Liver (tissue), 9 donors: ENCODE data around the gene NTF3. TPM values are rescaled to one million over a fixed set of nuclear protein-coding genes. Genes with fewer than 3 reads are reported as not detected.

Experiments
- DNase-seq: peaks from one replicate; pipeline ENCODE4 v3.0.0-alpha.2; 2017; ENCODE audit warnings: low spot score
- H3K27ac ChIP-seq, 2 donors: one replicate each; pipeline ENCODE4 v1.7.0; 2013; ENCODE audit warnings: inconsistent platforms in 2 of 2, low read length in 2 of 2, control low read depth in 1 of 2, low read depth in 1 of 2, mild to moderate bottlenecking in 1 of 2
- H3K27me3 ChIP-seq, 4 donors: one replicate each; pipeline versions ENCODE4 v1.6.1 to v1.7.0; 2013; ENCODE audit warnings: low read length in 3 of 4, inconsistent platforms in 1 of 4, mild to moderate bottlenecking in 1 of 4, moderate library complexity in 1 of 4; ENCODE audit not compliant: control insufficient read depth in 4 of 4, insufficient read depth in 4 of 4
- H3K36me3 ChIP-seq, 4 donors: one replicate each; pipeline versions ENCODE4 v1.6.1 to v1.7.0; 2013; ENCODE audit warnings: low read length in 3 of 4, mild to moderate bottlenecking in 3 of 4, low read depth in 1 of 4, moderate library complexity in 1 of 4; ENCODE audit not compliant: control insufficient read depth in 4 of 4, insufficient read depth in 3 of 4
- H3K4me1 ChIP-seq, 4 donors: one replicate each; pipeline versions ENCODE4 v1.6.1 to v1.7.0; 2013; ENCODE audit warnings: low read length in 3 of 4, mild to moderate bottlenecking in 3 of 4, moderate library complexity in 1 of 4; ENCODE audit not compliant: control insufficient read depth in 4 of 4, insufficient read depth in 4 of 4
- H3K4me3 ChIP-seq, 3 donors: one replicate each; pipeline versions ENCODE4 v1.6.1 to v1.7.0; 2013; ENCODE audit warnings: low read length in 3 of 3, control low read depth in 1 of 3, low read depth in 1 of 3, mild to moderate bottlenecking in 1 of 3
- H3K9ac ChIP-seq, 2 donors: one replicate each; pipeline ENCODE4 v1.7.0; 2013; ENCODE audit warnings: low read length in 2 of 2, mild to moderate bottlenecking in 2 of 2, moderate library complexity in 2 of 2, control low read depth in 1 of 2, low read depth in 1 of 2
- H3K9me3 ChIP-seq, 4 donors: one replicate each; pipeline versions ENCODE4 v1.6.1 to v1.7.0; 2013; ENCODE audit warnings: low read length in 3 of 4; ENCODE audit not compliant: control insufficient read depth in 4 of 4
- ATF3 ChIP-seq: IDR thresholded peaks from 2 replicates; pipeline ENCODE4 v1.6.1; 2016; ENCODE audit warnings: antibody characterized with exemption
- CTCF ChIP-seq: fragments of 150-350 bp; IDR thresholded peaks from 2 replicates; pipeline ENCODE4 v1.5.1; 2017; ENCODE audit warnings: improper control_type of control experiment, low read depth, low read length; ENCODE audit not compliant: missing input control
- EGR1 ChIP-seq, 2 donors: IDR thresholded peaks; 2 replicates each; pipeline ENCODE4 v1.6.1; 2016 to 2018; ENCODE audit warnings: antibody characterized with exemption in 2 of 2, low read depth in 2 of 2
- FOXA1 ChIP-seq: IDR thresholded peaks from 2 replicates; pipeline ENCODE4 v1.6.1; 2016; ENCODE audit warnings: antibody characterized with exemption
- FOXA2 ChIP-seq: IDR thresholded peaks from 2 replicates; pipeline ENCODE4 v1.6.1; 2016; ENCODE audit warnings: antibody characterized with exemption
- GABPA ChIP-seq, 2 donors: IDR thresholded peaks in 1 of 2; conservative IDR thresholded peaks in 1 of 2; 2 replicates each; pipeline ENCODE4 v1.6.1; 2016; ENCODE audit warnings: antibody characterized with exemption in 2 of 2, mild to moderate bottlenecking in 1 of 2, moderate library complexity in 1 of 2
- HNF4A ChIP-seq, 2 donors: conservative IDR thresholded peaks; 2 replicates each; pipeline ENCODE4 v1.6.1; 2016; ENCODE audit warnings: antibody characterized with exemption in 2 of 2, mild to moderate bottlenecking in 2 of 2
- HNF4G ChIP-seq: IDR thresholded peaks from 2 replicates; pipeline ENCODE4 v1.6.1; 2016; ENCODE audit warnings: antibody characterized with exemption
- JUND ChIP-seq, 2 donors: IDR thresholded peaks; 2 replicates each; pipeline ENCODE4 v1.6.1; 2016; ENCODE audit warnings: antibody characterized with exemption in 2 of 2
- MAX ChIP-seq: IDR thresholded peaks from 2 replicates; pipeline ENCODE4 v1.6.1; 2016; ENCODE audit warnings: antibody characterized with exemption
- NR2F2 ChIP-seq: IDR thresholded peaks from 2 replicates; pipeline ENCODE4 v1.6.1; 2016; ENCODE audit warnings: antibody characterized with exemption
- RAD21 ChIP-seq, 2 donors: IDR thresholded peaks; 2 replicates each; pipeline ENCODE4 v1.6.1; 2016; ENCODE audit warnings: antibody characterized with exemption in 2 of 2, mild to moderate bottlenecking in 2 of 2
- REST ChIP-seq: IDR thresholded peaks from 2 replicates; pipeline ENCODE4 v1.6.1; 2016; ENCODE audit warnings: antibody characterized with exemption, mild to moderate bottlenecking
- SP1 ChIP-seq: IDR thresholded peaks from 2 replicates; pipeline ENCODE4 v1.6.1; 2018; ENCODE audit warnings: antibody characterized with exemption, mild to moderate bottlenecking
- TAF1 ChIP-seq: conservative IDR thresholded peaks from 2 replicates; pipeline ENCODE4 v1.6.1; 2016; ENCODE audit warnings: antibody characterized with exemption, mild to moderate bottlenecking
- YY1 ChIP-seq: IDR thresholded peaks from 2 replicates; pipeline ENCODE4 v1.6.1; 2016; ENCODE audit warnings: antibody characterized with exemption, mild to moderate bottlenecking
- ZBTB33 ChIP-seq: IDR thresholded peaks from 2 replicates; pipeline ENCODE4 v1.6.1; 2016; ENCODE audit warnings: antibody characterized with exemption
- WGBS: extraction: QIAGEN DNeasy Blood & Tissue Kit; methylation state at CpG from one replicate; pipeline ENCODE4 v1.1.7; 2013; 5-methylcytosine and 5-hydroxymethylcytosine counted together
- polyA plus RNA-seq, 2 donors: library from polyadenylated mRNA; stranded (reverse) in 1 of 2; unstranded in 1 of 2; fragments of 200-250 nt in 1 of 2; fragments of >200 nt in 1 of 2; fragmentation: Nextera tagmentation in 1 of 2; extraction: Ambion mirVana in 1 of 2; gene quantifications; one replicate each; pipeline versions ENCODE4 v1.2.1 to v1.2.3, GENCODE V29; 2013 to 2015
- total RNA-seq, 2 donors: library from RNA; depleted of rRNA; stranded (reverse); fragments of >200 nt; gene quantifications; one replicate each; pipeline ENCODE4 v1.2.3, GENCODE V29; 2014
- donor health status: healthy.
- donor health status: healthy.
- donor health status: healthy.
- donor health status: healthy.
- donor health status: healthy.

Gene NTF3
- total and polyA plus RNA-seq, 4 donors = 0.89 to 2.8 (median 1.5) TPM

GRCh38 chr12:5384015-5384414 is 47.9 kb upstream of the NTF3 start:
- Histone ChIP-seq H3K4me3 (no peak overlapping the region), H3K4me1 (no peaks in the 10 kb centered on the region), H3K36me3 (no peaks in the 10 kb centered on the region), H3K27ac (no peak overlapping the region), H3K9ac (no peak overlapping the region), H3K9me3 (no peaks in the 10 kb centered on the region), H3K27me3 (no peaks in the 10 kb centered on the region)
- 84% methylated on average over 4 of the region's 4 CpGs for WGBS
- TF ChIP-seq FOXA1 = no peak
- TF ChIP-seq RAD21 (IDR thresholded peaks at IDR 0.05) = no peak
- no peak for TF ChIP-seq FOXA2
- no peak for TF ChIP-seq YY1
- no peak for TF ChIP-seq EGR1 (IDR thresholded peaks at IDR 0.05; ENCODE audit: low read depth in 2 of 2)
- DNase-seq = no peak

- Histone ChIP-seq H3K4me1 (no peaks in the 10 kb centered on the region), H3K9ac (no peak overlapping the region), H3K27ac (no peak overlapping the region), H3K9me3 (no peaks in the 10 kb centered on the region), H3K36me3 (no peaks in the 10 kb centered on the region), H3K27me3 (no peaks in the 10 kb centered on the region), H3K4me3 (no peak overlapping the region)
- DNase-seq = no peak
- 77% methylated on average over 5 of the region's 5 CpGs for WGBS
- no peak for TF ChIP-seq TAF1
- TF ChIP-seq RAD21 (IDR thresholded peaks at IDR 0.05) = no peak
- no peak for TF ChIP-seq MAX
- TF ChIP-seq EGR1 (IDR thresholded peaks at IDR 0.05; ENCODE audit: low read depth in 2 of 2) = no peak
- no peak for TF ChIP-seq YY1
- TF ChIP-seq SP1 = no peak
- no peak for TF ChIP-seq NR2F2
- no peak for TF ChIP-seq ZBTB33
- TF ChIP-seq FOXA1 = no peak
- TF ChIP-seq HNF4G = no peak
- TF ChIP-seq REST = no peak
- TF ChIP-seq JUND (IDR thresholded peaks at IDR 0.05) = no peak
- no peak for TF ChIP-seq CTCF
- TF ChIP-seq HNF4A (conservative IDR thresholded peaks at IDR 0.05) = no peak
- no peak for TF ChIP-seq GABPA (IDR thresholded peaks at IDR 0.05 in 1 of 2, conservative IDR thresholded peaks at IDR 0.05 in 1 of 2)
- no peak for TF ChIP-seq FOXA2
- TF ChIP-seq ATF3 = no peak
Measured at GRCh38 chr12:5388581-5389535, 43.0 kb upstream of the NTF3 start.
